IMR-90 (cell line): ENCODE measurements around the gene RTKN. TPM values are rescaled to one million over a fixed set of nuclear protein-coding genes. Genes with fewer than 3 reads are reported as not detected.
"Not testable (repeated sequence)": the region's sequence is repeated elsewhere in the genome, so short reads cannot be mapped to it uniquely, and the experiment has no call there.

Experiments used
- ATAC-seq: fragments of 200-7000 bp; cut with Tn5 transposase; 2 replicates; pipeline ENCODE4 v1.9.1; 2020; ENCODE audit warnings: low read depth, mild to moderate bottlenecking, moderate library complexity
- BruUV-seq: library from RNA; stranded (reverse); fragments of 400-500 nt; replicated peaks from 2 replicates; lab custom pipeline; 2021; lab: Mats Ljungman, UMichigan
- CTCF ChIA-PET: fragments of 300-600 bp; formaldehyde crosslinking; extraction: SDS; loops from one replicate; lab custom pipeline; 2021; ENCODE audit warnings: antibody characterized with exemption; lab: Yijun Ruan, JAX
- POLR2A ChIA-PET: fragments of 300-600 bp; sonication (Branson Sonifier 250); formaldehyde crosslinking; loops from one replicate; lab custom pipeline; 2022; ENCODE audit warnings: antibody characterized with exemption; ENCODE audit not compliant: unreplicated experiment; lab: Charles Lee
- DNase-seq: peaks from one replicate; pipeline ENCODE4 v3.0.0; 2013
- H2AFZ ChIP-seq: replicated peaks from 2 replicates; pipeline ENCODE3; 2013; ENCODE audit warnings: low read length, mild to moderate bottlenecking; ENCODE audit not compliant: poor library complexity
- H2AK5ac ChIP-seq: 2 replicates; pipeline ENCODE4 v1.6.1; 2013; ENCODE audit warnings: low read depth, low read length, inconsistent platforms
- H2AK9ac ChIP-seq: replicated peaks from 2 replicates; pipeline ENCODE3; 2013; ENCODE audit warnings: mild to moderate bottlenecking, low read depth, low read length, moderate library complexity; ENCODE audit not compliant: poor library complexity
- H2BK120ac ChIP-seq: 2 replicates; pipeline ENCODE4 v1.6.1; 2013; ENCODE audit warnings: low read depth, low read length, inconsistent platforms
- H2BK15ac ChIP-seq: 3 replicates; pipeline ENCODE4 v1.6.1; 2013; ENCODE audit warnings: low read depth, low read length, inconsistent platforms
- H2BK20ac ChIP-seq: 2 replicates; pipeline ENCODE4 v1.6.1; 2013; ENCODE audit warnings: low read depth, mild to moderate bottlenecking, inconsistent platforms, low read length, moderate library complexity
- H2BK5ac ChIP-seq: 2 replicates; pipeline ENCODE4 v1.6.1; 2013; ENCODE audit warnings: mild to moderate bottlenecking, low read depth, low read length, inconsistent platforms; ENCODE audit not compliant: poor library complexity, severe bottlenecking
- H3K14ac ChIP-seq: replicated peaks from 2 replicates; pipeline ENCODE4 v1.6.1; 2013; ENCODE audit warnings: low read depth, low read length, inconsistent platforms
- H3K18ac ChIP-seq: 2 replicates; pipeline ENCODE4 v1.6.1; 2013; ENCODE audit warnings: low read depth, low read length, control low read depth
- H3K23ac ChIP-seq: 2 replicates; pipeline ENCODE4 v1.6.1; 2013; ENCODE audit warnings: low read depth, low read length, inconsistent platforms
- H3K27ac ChIP-seq: 2 replicates; pipeline ENCODE4 v1.5.1; 2013; ENCODE audit warnings: mild to moderate bottlenecking, control low read depth, low read length; ENCODE audit not compliant: insufficient read depth
- H3K27me3 ChIP-seq: 2 replicates; pipeline ENCODE4 v1.6.1; 2013; ENCODE audit warnings: low read length; ENCODE audit not compliant: control insufficient read depth, insufficient read depth
- H3K36me3 ChIP-seq: 2 replicates; pipeline ENCODE4 v1.6.1; 2013; ENCODE audit warnings: low read length, mixed read lengths; ENCODE audit not compliant: control insufficient read depth, insufficient read depth
- H3K4ac ChIP-seq: 2 replicates; pipeline ENCODE4 v1.6.1; 2013; ENCODE audit warnings: low read depth, low read length, inconsistent platforms
- H3K4me1 ChIP-seq: 2 replicates; pipeline ENCODE4 v1.6.1; 2013; ENCODE audit warnings: low read length, mixed read lengths; ENCODE audit not compliant: control insufficient read depth, insufficient read depth
- H3K4me2 ChIP-seq: 2 replicates; pipeline ENCODE4 v1.6.1; 2013; ENCODE audit warnings: low read depth, mild to moderate bottlenecking, control low read depth, low read length, moderate library complexity
- H3K4me3 ChIP-seq: 2 replicates; pipeline ENCODE4 v1.5.1; 2013; ENCODE audit warnings: low read depth, mild to moderate bottlenecking, control low read depth, low read length, moderate library complexity; ENCODE audit not compliant: insufficient read depth
- H3K56ac ChIP-seq: 2 replicates; pipeline ENCODE4 v1.6.1; 2013; ENCODE audit warnings: low read length, inconsistent platforms; ENCODE audit not compliant: insufficient read depth; ENCODE audit errors: extremely low read depth
- H3K79me1 ChIP-seq, 2 experiments: 2 replicates each; pipeline ENCODE4 v1.6.1; 2013; ENCODE audit warnings: low read length in 2 of 2, inconsistent platforms in 1 of 2, low read depth in 1 of 2
- H3K9ac ChIP-seq: 2 replicates; pipeline ENCODE4 v1.6.1; 2013; ENCODE audit warnings: low read depth, low read length, control low read depth
- H3K9me1 ChIP-seq: 2 replicates; pipeline ENCODE4 v1.6.1; 2013; ENCODE audit warnings: low read length, inconsistent platforms; ENCODE audit not compliant: insufficient read depth
- H3K9me3 ChIP-seq: 2 replicates; pipeline ENCODE4 v1.6.1; 2013; ENCODE audit warnings: low read length; ENCODE audit not compliant: control insufficient read depth, insufficient read depth
- H4K20me1 ChIP-seq: 2 replicates; pipeline ENCODE4 v1.6.1; 2013; ENCODE audit warnings: low read length, inconsistent platforms; ENCODE audit not compliant: insufficient read depth
- H4K5ac ChIP-seq: 2 replicates; pipeline ENCODE4 v1.6.1; 2013; ENCODE audit warnings: mild to moderate bottlenecking, low read depth, low read length, control low read depth
- H4K8ac ChIP-seq, 2 experiments: 2 replicates each; pipeline ENCODE4 v1.6.1; 2013; ENCODE audit warnings: low read depth in 2 of 2, low read length in 2 of 2, control low read depth in 1 of 2, inconsistent platforms in 1 of 2
- H4K91ac ChIP-seq: 2 replicates; pipeline ENCODE4 v1.6.1; 2013; ENCODE audit warnings: low read depth, low read length, inconsistent platforms; ENCODE audit not compliant: insufficient read depth
- BHLHE40 ChIP-seq: fragments of 150-350 bp; IDR thresholded peaks from 2 replicates; pipeline ENCODE4 v1.6.1; 2016; ENCODE audit warnings: mild to moderate bottlenecking, low read depth, low read length
- CHD1 ChIP-seq: IDR thresholded peaks from 2 replicates; pipeline ENCODE4 v1.6.1; 2012; ENCODE audit warnings: low read depth, low read length, improper control_type of control experiment
- RFX5 ChIP-seq: IDR thresholded peaks from 2 replicates; pipeline ENCODE4 v1.8.0; 2012; ENCODE audit warnings: low read depth, mild to moderate bottlenecking, low read length, moderate library complexity
- WGBS, 2 experiments: methylation state at CpG; one replicate each; pipeline versions ENCODE4 v1.1.5 to v1.1.7; 2013; ENCODE audit warnings: missing lambda C conversion rate in 2 of 2; ENCODE audit not compliant: insufficient read length in 1 of 2; ENCODE audit errors: extremely low coverage in 2 of 2; 5-methylcytosine and 5-hydroxymethylcytosine counted together
- dilution Hi-C: fragments of 300-500 bp; cut with HindIII; formaldehyde crosslinking; loops from one replicate; pipeline ENCODE4 v1.14.3; 2018; ENCODE audit warnings: low sequenced_read_pairs; ENCODE audit not compliant: unreplicated experiment
- in situ Hi-C: fragments of 300-500 bp; cut with MboI; formaldehyde crosslinking; loops from 3 replicates; pipeline ENCODE4 v1.14.3; 2019; ENCODE audit warnings: low sequenced_read_pairs, inconsistent platforms, mixed read lengths
- intact Hi-C: fragments of 100-400 bp; cut with micrococcal nuclease; formaldehyde crosslinking; loops from 2 replicates; pipeline ENCODE4 v1.10.0; 2022
- polyA plus RNA-seq, 3 experiments: library from polyadenylated mRNA; depleted of rRNA; stranded (reverse); fragments of >200 nt; gene quantifications; 2 replicates each; pipeline ENCODE4 v1.2.3, GENCODE V29; 2012; ENCODE audit warnings: low replicate concordance in 1 of 3
- total RNA-seq: library from RNA; depleted of rRNA; stranded (reverse); fragments of >200 nt; gene quantifications from 2 replicates; pipeline ENCODE4 v1.2.3, GENCODE V29; 2012

RTKN gene
- total and polyA plus RNA-seq, 2 of the 4 experiments (the other 2 are of a cell fraction) = 11.1 to 19.7 TPM

DNA sequence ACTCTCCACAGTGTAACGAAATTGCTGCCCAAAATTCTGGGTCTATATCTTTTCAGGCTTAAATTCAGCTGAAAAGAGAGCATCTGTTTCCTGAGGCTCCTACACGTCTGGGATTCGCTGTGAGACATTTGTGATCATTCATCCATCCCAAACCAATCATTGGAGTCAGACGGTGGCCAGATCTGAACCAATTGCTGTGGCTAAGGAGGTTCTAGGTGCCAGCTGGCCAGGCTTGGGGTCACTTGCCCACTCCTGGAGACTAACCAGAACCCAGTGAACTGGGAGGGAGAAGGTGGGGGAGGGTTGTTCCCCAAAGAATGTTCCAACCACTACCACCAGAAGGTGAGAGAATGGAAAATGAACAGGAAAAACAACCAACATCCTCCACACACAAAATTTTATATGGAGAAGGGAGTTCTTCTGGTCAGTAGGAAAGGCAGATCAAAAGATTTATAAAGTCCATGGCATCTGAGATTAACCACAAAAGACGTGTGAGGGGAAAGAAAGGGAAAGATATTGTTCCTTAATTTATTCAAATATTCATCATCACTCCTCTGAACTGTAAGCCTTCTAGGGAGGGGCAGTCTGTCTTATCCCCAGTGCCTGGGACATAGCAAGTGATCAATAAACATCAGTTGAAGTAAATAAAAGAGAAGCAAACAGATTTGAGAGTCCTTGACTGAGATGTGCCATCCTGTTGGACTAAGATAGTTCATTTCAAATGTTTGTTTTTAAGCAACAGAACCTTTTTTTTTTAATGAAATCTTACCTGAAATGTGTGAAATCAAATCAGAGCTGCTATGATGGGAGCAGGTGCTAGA lies 3.0 kb upstream of the RTKN start:
- Histone ChIP-seq H3K36me3 (no peaks in the 10 kb centered on the region), H3K9me3 (no peaks in the 10 kb centered on the region), H3K56ac (no peak overlapping the region), H3K18ac (no peak overlapping the region), H3K14ac (no peak overlapping the region), H3K9ac (no peak overlapping the region), H4K5ac (no peak overlapping the region), H3K9me1 (peaks cover 3% of the 10 kb centered on the region; the same call in 1 of the 2 replicates), H4K91ac (no peak overlapping the region), H3K4me3 (no peak overlapping the region), H4K20me1 (no peaks in the 10 kb centered on the region), H3K4me2 (no peak overlapping the region), H2AFZ (no peak overlapping the region), H2AK5ac (no peak overlapping the region), H2BK15ac (no peak overlapping the region), H3K4ac (no peak overlapping the region), H2BK5ac (no peak overlapping the region), H2BK20ac (no peak overlapping the region), H3K23ac (no peak overlapping the region), H2BK120ac (no peak overlapping the region), H3K79me1 (peaks cover 0 to 5% of the 10 kb centered on the region in 2 experiments; a peak in 2 of 4 replicates), H3K27ac (no peak overlapping the region), H4K8ac (no peak overlapping the region), H2AK9ac (no peak overlapping the region), H3K4me1 (peaks cover 4% of the 10 kb centered on the region), H3K27me3 (peaks cover 5% of the 10 kb centered on the region; the same call in 1 of the 2 replicates)
- CTCF ChIA-PET = no interaction called here
- WGBS, 2 experiments = 0% methylated on average over 1 of the region's 5 CpGs; no CpG with 5 or more reads in 1 of the 2 experiments
- intact Hi-C loops = no loop called here
- in situ Hi-C loops = no loop called here
- no peak for TF ChIP-seq RFX5
- no peak for TF ChIP-seq CHD1
- TF ChIP-seq BHLHE40 = no peak
- DNase-seq (no peak), ATAC-seq (no peak)
- dilution Hi-C loops = no loop called here
- BruUV-seq = no TSS peak
- POLR2A ChIA-PET = no interaction called here

DNA sequence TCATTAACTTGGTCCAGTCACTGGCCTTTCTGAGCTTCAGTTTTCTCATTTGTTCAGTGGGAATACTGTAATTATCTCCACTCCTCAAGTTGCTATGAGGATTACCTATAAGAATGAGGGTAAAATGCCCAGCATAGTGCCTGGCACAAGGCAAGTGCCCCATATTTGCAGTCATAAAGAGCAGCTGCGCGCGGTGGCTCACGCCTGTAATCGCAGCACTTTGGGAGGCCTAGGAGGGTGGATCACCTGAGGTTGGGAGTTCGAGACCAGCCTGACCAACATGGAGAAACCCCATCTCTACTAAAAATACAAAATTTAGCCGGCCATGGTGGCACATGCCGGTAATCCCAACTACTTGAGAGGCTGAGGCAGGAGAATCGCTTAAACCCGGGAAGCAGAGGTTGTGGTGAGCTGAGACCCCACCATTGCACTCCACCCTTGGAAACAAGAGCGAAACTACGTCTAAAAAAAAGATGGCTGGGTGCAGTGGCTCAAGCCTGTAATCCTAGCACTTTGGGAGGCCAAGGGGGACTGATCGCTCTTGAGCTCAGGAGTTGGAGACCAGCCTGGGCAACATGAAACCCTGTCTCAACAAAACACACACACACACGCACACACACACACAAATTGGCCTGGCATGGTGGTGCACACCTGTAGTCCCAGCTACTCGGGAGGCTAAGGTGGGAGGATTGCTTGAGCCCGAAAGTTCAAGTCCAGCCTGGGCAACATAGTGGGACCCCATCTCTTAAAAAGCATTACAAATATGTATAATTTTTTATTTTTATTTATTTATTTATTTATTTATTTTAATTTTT lies 953 bp upstream of the RTKN start:
- H4K91ac ChIP-seq, H2AK9ac ChIP-seq, POLR2A ChIA-PET, intact Hi-C loops, CTCF ChIA-PET, H2BK120ac ChIP-seq, H4K5ac ChIP-seq, DNase-seq, H3K18ac ChIP-seq, H3K56ac ChIP-seq, H2BK20ac ChIP-seq, H3K9ac ChIP-seq, H3K36me3 ChIP-seq, H3K4me2 ChIP-seq, H2BK5ac ChIP-seq, dilution Hi-C loops, H4K20me1 ChIP-seq, H4K8ac ChIP-seq, H3K27me3 ChIP-seq, H3K4ac ChIP-seq, H3K4me3 ChIP-seq, H2AK5ac ChIP-seq, H3K9me3 ChIP-seq, H2BK15ac ChIP-seq, in situ Hi-C loops, BruUV-seq, H3K14ac ChIP-seq, H3K23ac ChIP-seq, ATAC-seq, H2AFZ ChIP-seq, H3K27ac ChIP-seq: not testable (repeated sequence)
- Histone ChIP-seq H3K79me1 (peaks cover 16 to 25% of the 10 kb centered on the region in 2 experiments), H3K9me1 (peaks cover 21% of the 10 kb centered on the region), H3K4me1 (peaks cover 17% of the 10 kb centered on the region)
- 100% methylated on average over 1 of the region's 16 CpGs; no CpG with 5 or more reads in 1 of the 2 experiments for whole genome bisulfite sequencing, 2 experiments
